Stimulated activated memory B cell treated with anti-CD40 and anti-IgM and Interleukin-4, amounts not matched to agents 10 μg/mL and 1 μg/mL and 100 μg/mL, for 72 hours (primary cell): ENCODE results near the gene CSTA.
A peak's percentile ranks its signal among the peaks of the same experiment; 100 is the strongest.
"Not testable (repeated sequence)": the region's sequence is repeated elsewhere in the genome, so short reads cannot be mapped to it uniquely, and the experiment has no call there.

Experiments
- ATAC-seq: fragments of 150-1000 bp; cut with Tn5 transposase; 2 replicates; pipeline ENCODE4 v1.10.0; 2021
- H3K27ac Mint-ChIP-seq: one replicate; pipeline ENCODE4 v1.8.0; 2022; ENCODE audit warnings: mild to moderate bottlenecking, mixed read lengths
- H3K27me3 Mint-ChIP-seq: one replicate; pipeline ENCODE4 v1.8.0; 2022; ENCODE audit warnings: mixed read lengths
- H3K36me3 Mint-ChIP-seq: one replicate; pipeline ENCODE4 v1.8.0; 2022; ENCODE audit warnings: mixed read lengths
- H3K4me1 Mint-ChIP-seq: one replicate; pipeline ENCODE4 v1.8.0; 2022; ENCODE audit warnings: mixed read lengths
- H3K4me3 Mint-ChIP-seq: one replicate; pipeline ENCODE4 v1.8.0; 2022; ENCODE audit warnings: mild to moderate bottlenecking, moderate library complexity, mixed read lengths
- H3K9me3 Mint-ChIP-seq: one replicate; pipeline ENCODE4 v1.8.0; 2022; ENCODE audit warnings: mixed read lengths

The CSTA gene

DNA sequence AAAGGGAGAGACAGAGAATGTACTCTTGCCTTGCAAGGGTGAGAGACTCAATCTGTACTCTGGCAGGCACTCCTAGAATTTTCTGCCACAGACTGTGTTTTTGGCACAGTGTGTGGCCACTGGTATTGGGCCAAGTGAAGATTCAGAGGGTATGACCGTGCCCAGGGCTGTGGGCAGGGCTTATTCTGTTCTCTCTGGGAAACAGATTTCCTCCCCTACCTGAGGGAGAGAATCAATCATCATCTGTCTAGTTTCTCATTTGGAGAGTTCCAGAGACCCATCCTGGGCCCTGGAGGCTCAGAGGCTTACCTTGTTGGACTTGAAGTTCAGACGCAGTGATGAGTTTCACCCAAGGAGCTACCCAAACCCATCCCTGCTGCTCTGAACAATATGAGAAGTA is 28.2 kb downstream of the CSTA start:
- Mint-ChIP-seq H3K9me3 (no peaks in the 10 kb centered on the region), H3K27ac (no peak overlapping the region), H3K27me3 (peaks cover 2% of the 10 kb centered on the region), H3K4me3 (no peak overlapping the region), H3K4me1 (no peaks in the 10 kb centered on the region), H3K36me3 (peaks cover 11% of the 10 kb centered on the region)
- ATAC-seq, result no peak

DNA sequence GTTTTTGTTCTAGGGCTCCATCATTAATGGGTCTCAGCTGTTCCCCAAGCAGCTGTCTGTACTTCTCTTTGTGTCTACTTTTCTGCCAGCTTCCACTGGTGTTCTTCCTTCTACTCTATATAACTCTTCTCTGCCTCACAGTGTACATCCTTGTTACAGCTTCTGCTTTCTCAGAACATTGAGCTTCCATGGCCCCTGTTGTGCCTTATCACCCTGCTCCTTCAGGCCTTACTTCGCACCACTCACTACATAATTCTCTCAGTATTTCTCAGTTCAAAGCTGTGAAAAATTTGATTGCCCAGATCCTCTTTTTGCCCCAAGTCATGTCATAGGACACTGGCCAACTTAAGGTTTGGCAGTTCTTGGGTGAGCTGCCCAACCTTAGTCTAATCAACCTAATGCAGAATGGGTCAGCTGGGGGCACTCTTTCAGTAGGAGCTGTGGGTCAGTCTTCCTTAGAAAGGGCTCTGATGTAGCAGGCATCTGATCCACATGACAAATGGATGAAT is 28.9 kb downstream of the CSTA start:
- Mint-ChIP-seq H3K36me3 (peaks cover 19% of the 10 kb centered on the region), H3K27ac (no peak overlapping the region), H3K4me3 (no peak overlapping the region), H3K9me3 (no peaks in the 10 kb centered on the region), H3K27me3 (no peaks in the 10 kb centered on the region), H3K4me1 (no peaks in the 10 kb centered on the region)
- peak; percentile 56 for ATAC-seq

DNA sequence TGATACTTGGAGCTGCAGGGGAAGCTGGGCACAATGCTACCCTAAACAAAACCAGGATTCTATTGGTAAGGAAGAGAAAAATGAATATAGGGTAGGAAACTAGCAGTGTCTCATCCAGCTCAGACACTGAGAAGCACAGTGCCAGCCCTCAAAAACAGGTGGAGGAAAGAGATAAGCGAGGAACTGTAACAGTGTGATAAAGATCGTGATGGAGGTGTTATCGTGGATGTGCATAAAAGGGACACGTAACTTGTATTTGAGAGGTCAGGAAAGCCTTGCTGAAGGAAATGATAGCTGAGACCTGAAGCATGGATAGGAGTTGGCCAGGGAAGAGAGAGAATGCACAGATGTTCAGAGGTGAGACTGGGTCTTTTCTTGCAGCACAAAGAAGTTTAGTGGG is 30.6 kb downstream of the CSTA start:
- Mint-ChIP-seq H3K4me3 (no peak overlapping the region), H3K4me1 (no peaks in the 10 kb centered on the region), H3K36me3 (peaks cover 26% of the 10 kb centered on the region), H3K9me3 (no peaks in the 10 kb centered on the region), H3K27me3 (no peaks in the 10 kb centered on the region), H3K27ac (no peak overlapping the region)
- no peak for ATAC-seq

DNA sequence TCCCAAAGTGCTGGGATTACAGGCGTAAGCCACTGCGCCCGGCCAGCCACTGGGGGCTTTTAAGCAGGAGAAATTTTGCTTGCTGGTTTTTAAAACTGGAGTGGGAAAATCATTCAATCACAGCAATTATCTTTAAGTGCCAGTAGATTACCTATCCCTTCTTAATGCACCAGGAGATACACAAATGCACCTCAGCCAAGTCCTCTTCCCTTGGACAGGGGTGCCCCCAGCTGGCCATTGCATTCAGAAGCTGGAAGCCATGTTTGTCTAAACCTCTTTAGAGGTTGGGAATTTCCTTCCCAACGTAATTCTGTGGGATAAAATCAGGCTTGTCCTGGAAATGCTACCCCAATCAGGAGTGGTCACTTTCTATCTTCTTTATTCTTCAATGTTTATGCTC is 31.4 kb downstream of the CSTA start:
- no peak overlapping the region for H3K4me3 Mint-ChIP-seq
- no peaks in the 10 kb centered on the region for H3K4me1 Mint-ChIP-seq
- no peak overlapping the region for H3K27ac Mint-ChIP-seq
- H3K36me3 Mint-ChIP-seq, result peaks cover 26% of the 10 kb centered on the region
- peak; percentile 60 for ATAC-seq
- H3K9me3 Mint-ChIP-seq, result no peaks in the 10 kb centered on the region
- H3K27me3 Mint-ChIP-seq, result no peaks in the 10 kb centered on the region

DNA sequence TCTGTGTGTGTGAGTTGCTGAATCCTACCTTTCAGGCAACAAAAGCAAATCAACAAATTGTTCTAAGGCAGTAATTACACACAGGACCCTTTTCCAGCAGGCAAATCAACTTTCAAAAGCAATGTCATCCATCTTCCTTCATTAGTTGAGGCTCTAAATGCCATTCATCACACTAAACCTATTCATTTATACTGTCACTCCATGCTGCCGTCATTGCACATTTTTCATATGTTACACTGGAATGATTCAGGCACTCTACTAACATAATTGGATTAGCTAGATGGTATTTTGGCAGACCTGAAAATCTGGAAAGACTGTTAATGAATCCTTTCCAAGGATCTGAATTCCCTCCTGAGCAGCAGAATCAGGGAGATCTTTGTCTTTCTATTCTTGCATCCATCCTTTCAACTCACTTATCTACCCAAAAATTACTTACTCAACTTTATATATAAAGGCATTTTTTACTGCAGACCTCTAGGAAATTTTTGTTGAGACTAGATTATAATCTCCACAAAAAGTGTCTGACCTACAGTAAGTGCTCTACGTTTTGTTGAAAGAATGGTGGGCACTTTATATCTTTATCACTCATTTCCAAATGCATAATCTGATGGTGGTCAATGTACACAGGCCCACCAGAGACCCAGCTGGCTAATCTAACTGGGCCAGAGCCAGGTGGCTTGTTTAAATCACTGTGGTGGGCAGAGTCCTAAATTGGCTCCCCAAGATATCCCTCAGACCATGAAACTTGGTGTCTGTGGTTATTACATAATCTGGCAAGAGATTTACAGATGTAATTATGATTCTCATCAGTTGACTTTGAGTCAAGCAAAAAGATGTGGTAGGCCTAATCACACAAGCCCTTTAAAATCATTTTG is 33.0 kb downstream of the CSTA start:
- no peak overlapping the region for H3K4me3 Mint-ChIP-seq
- peaks cover 33% of the 10 kb centered on the region for H3K36me3 Mint-ChIP-seq
- ATAC-seq, result no peak
- H3K9me3 Mint-ChIP-seq, result no peaks in the 10 kb centered on the region
- no peaks in the 10 kb centered on the region for H3K27me3 Mint-ChIP-seq
- H3K4me1 Mint-ChIP-seq, result no peaks in the 10 kb centered on the region
- no peak overlapping the region for H3K27ac Mint-ChIP-seq

DNA sequence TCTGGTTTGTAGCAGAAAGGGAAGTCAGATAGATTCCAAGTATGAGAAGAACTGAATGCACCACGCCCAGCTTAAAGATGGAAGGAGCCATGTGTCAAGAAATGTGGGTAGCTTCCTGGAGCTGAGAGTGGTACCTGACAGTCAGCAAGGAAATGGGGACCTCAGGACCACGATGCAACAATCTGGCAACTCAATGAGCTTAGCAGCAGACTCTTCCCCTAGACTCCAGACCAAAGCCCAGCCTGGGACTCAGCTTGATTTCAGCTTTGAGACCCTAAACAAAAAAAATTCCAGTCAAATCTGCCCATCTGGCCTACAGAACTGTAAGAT is 33.6 kb downstream of the CSTA start:
- ATAC-seq, result no peak
- peaks cover 39% of the 10 kb centered on the region for H3K36me3 Mint-ChIP-seq
- H3K9me3 Mint-ChIP-seq, result no peaks in the 10 kb centered on the region
- H3K4me3 Mint-ChIP-seq, result no peak overlapping the region
- H3K4me1 Mint-ChIP-seq, result no peaks in the 10 kb centered on the region
- H3K27ac Mint-ChIP-seq, result no peak overlapping the region
- H3K27me3 Mint-ChIP-seq, result no peaks in the 10 kb centered on the region

DNA sequence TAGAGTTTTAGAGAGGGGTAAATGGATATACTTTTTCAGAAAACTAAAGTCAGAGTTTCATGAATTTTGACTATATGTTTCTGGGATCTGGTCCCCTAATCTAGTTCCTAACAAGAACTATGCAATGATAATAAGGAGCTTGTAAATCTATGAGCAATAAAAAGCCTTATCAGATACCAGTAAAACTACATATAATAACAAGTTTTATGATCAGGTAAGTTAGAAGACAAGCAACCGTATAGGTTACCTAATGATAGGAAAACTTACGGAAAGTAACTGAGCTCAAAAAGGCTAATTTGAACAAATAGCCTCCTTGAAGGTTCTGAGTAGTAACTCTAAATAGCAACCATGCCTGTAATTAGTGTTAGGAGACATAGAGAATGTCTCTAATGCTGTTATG is 37.0 kb downstream of the CSTA start:
- Mint-ChIP-seq H3K27me3 (no peaks in the 10 kb centered on the region), H3K9me3 (no peaks in the 10 kb centered on the region), H3K27ac (no peak overlapping the region), H3K4me1 (no peaks in the 10 kb centered on the region), H3K36me3 (peaks cover 53% of the 10 kb centered on the region), H3K4me3 (no peak overlapping the region)
- no peak for ATAC-seq

DNA sequence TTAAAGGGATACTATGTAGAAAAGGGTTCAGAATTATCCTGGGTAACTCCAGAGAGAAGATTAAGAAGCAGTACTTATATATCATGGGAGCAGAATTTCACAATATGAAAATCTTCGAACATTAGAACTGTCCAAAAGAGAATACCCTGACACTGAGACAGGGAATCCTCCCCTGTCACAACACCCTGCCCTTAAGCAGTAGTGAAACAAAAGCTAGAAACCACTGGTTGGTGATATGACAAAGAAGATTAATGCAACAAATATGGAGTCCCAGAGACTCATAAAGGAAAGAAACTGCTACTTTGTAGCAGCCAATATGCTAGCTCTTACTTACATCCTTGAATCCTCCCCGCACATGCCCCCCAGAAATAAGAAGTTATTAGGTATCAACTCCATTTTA is 39.4 kb downstream of the CSTA start:
- Mint-ChIP-seq H3K27me3 (no peaks in the 10 kb centered on the region), H3K9me3 (no peaks in the 10 kb centered on the region), H3K36me3 (peaks cover 49% of the 10 kb centered on the region), H3K27ac (no peak overlapping the region), H3K4me1 (no peaks in the 10 kb centered on the region), H3K4me3 (no peak overlapping the region)
- no peak for ATAC-seq

DNA sequence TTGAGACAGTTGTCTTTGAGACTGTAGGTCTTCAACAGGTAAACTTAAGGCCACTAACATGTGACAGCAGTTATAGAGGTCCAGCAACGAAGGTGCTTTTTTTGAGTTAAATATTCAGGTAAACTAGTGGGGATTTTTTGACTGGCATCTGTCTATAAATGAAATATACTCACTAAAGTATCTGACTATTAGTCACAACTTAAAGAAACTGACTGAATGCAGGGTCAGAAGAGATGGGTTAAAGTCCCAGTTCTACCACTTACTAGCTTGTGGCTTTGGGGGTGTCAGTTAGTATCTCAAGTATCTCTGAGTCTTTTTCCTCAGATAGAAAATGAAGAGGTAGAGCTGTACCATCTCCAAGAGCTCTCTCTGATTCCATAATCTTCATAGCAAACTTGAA is 40.0 kb downstream of the CSTA start:
- Mint-ChIP-seq H3K9me3 (no peaks in the 10 kb centered on the region), H3K27ac (no peak overlapping the region), H3K27me3 (no peaks in the 10 kb centered on the region), H3K4me1 (no peaks in the 10 kb centered on the region), H3K36me3 (peaks cover 50% of the 10 kb centered on the region), H3K4me3 (no peak overlapping the region)
- ATAC-seq, result no peak

DNA sequence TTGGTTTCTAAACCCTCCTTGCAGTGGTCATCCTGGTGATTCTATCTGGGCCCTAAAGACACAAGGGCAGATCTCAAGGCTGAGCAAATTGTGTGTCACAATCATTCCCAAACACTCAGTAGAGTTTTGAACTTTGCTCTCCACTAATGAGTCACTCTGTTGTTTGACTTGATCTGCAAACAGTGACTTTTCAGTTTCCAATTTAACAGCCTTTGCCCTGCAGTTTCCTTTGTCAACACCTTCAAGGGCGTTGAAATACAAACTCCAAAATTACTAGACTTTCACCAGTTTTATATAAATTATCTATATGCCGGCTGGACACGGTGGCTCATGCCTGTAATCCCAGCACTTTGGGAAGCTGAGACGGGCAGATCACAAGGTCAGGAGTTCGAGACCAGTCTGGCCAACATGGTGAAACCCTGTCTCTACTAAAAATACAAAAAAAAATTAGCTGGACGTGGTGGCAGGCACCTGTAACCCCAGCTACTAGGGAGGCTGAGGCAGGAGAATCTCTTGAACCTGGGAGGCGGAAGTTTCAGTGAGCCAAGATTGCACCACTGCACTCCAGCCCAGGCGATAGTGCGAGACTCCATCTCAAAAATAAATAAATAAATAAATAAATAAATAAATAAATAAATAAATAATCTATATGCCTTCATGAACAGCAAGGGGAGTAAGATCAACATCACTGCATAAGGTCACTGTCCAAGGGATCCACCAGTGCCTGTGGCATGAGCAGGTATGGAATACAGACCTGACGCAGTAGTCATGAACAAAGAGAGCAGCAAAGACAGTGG is 40.7 kb downstream of the CSTA start:
- not testable (repeated sequence) for H3K4me3 Mint-ChIP-seq, H3K4me1 Mint-ChIP-seq, H3K9me3 Mint-ChIP-seq, H3K27me3 Mint-ChIP-seq, H3K27ac Mint-ChIP-seq, ATAC-seq
- peaks cover 46% of the 10 kb centered on the region for H3K36me3 Mint-ChIP-seq

DNA sequence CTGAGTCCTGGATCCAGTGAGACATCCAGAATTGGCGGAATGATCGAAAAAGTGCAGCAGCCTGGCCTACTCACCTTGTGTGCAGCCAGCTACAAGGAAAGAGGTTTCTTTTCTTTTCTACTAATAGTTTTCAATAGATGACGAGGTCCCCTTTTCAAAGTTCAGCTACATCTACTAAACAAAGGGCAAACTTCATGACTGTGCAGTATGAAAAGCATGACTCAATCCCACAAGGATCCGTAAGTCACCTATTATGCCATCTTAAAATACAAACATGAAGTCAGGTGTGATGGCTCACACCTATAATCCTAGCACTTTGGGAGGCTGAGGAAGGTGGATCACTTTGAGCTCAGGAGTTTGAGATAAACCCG is 41.3 kb downstream of the CSTA start:
- H3K36me3 Mint-ChIP-seq, result peaks cover 51% of the 10 kb centered on the region
- no peaks in the 10 kb centered on the region for H3K4me1 Mint-ChIP-seq
- H3K27ac Mint-ChIP-seq, result no peak overlapping the region
- ATAC-seq, result no peak
- no peaks in the 10 kb centered on the region for H3K9me3 Mint-ChIP-seq
- H3K27me3 Mint-ChIP-seq, result no peaks in the 10 kb centered on the region
- H3K4me3 Mint-ChIP-seq, result no peak overlapping the region

DNA sequence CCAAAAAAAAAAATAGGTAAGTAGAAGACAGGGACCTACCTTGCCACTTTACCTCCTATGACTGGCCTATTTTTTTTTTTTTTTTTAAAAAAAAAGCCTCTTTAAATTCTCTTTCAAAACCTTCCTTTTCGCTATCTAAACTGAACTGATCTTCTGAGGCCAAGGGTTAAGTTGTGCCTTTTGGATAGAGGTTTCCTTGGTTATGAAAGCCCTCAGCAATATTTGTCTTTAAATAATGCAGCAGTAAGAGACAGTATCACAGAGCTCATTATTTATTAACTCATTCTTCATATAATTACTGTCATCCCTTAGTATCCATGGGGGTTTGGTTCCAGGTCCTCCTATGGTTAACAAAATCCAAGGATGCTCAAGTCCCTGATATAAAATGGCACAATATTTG is 49.0 kb downstream of the CSTA start:
- Mint-ChIP-seq H3K4me1 (peaks cover 12% of the 10 kb centered on the region), H3K36me3 (peaks cover 43% of the 10 kb centered on the region), H3K9me3 (no peaks in the 10 kb centered on the region), H3K27me3 (no peaks in the 10 kb centered on the region), H3K4me3 (no peak overlapping the region), H3K27ac (no peak overlapping the region)
- no peak for ATAC-seq

DNA sequence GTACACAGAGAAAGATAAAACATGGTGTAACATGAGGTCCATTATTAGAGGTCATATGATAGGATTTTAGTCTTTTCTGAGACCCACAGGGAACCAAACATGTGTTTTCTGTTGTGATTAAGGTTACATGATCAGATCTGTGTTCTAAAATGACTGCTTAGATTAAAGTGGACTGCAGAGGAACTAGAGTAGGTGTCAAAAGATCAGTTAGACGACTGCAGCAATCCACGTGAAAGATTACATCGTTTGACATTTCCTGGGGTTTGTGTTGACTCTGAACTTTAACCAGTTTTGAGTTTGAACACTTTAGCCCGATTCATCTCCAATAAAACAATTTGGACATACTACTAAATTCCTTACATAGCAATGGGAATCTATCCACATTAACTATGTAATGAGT is 52.9 kb downstream of the CSTA start:
- no peaks in the 10 kb centered on the region for H3K9me3 Mint-ChIP-seq
- no peaks in the 10 kb centered on the region for H3K27me3 Mint-ChIP-seq
- no peak overlapping the region for H3K27ac Mint-ChIP-seq
- H3K4me1 Mint-ChIP-seq, result peaks cover 39% of the 10 kb centered on the region
- H3K36me3 Mint-ChIP-seq, result peaks cover 29% of the 10 kb centered on the region
- no peak overlapping the region for H3K4me3 Mint-ChIP-seq
- no peak for ATAC-seq

DNA sequence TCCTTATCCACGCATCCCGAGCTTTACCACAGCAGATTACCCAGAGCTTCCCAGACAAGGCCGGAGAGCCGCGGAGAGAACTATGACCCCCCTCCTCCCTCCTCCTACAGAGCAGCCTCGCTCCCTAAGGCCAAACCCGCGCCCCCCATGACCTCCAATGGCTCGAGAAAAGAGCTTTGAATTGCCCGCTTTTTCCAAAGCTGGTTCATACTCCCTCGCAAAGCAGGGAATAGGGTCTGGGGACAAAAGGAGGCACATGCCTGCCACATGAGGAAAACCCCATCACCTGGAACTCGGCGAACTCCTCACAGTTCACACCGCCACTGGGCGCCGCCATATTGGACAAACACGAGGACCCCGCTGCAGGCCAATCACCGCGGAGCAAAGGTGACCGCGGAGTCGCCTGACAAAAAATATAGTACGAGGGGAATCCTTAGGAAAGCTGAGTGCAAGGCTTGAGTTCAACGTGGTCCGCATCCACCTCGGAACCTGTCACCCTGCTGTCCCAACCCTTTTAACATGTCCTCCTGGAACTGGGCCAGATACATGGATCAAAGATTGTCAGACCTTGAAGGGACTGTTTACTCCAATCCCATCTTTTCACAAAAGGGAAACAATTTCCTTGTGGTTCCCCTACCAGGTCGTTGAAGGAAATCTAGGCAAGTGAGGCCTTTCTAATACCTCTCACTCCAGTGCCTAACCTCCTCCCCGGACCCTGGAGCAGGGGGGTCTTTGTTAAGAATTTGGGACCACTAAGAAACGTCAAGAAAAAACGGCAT is 58.0 kb downstream of the CSTA start, which contains the start of gene MIX23:
Gene MIX23, minus strand, starts transcription at position 344 of the 779 bp plus-strand sequence. Its CDS starts 7 bp downstream, at position 337.
- peak; percentile 62 for ATAC-seq
- Mint-ChIP-seq H3K9me3 (no peaks in the 10 kb centered on the region), H3K27me3 (no peaks in the 10 kb centered on the region), H3K4me1 (peaks cover 59% of the 10 kb centered on the region), H3K4me3 (peak within 1 kb of the TSS; percentile 90), H3K36me3 (peaks cover 11% of the 10 kb centered on the region), H3K27ac (peak within 1 kb of the TSS; percentile 93)
